22Rv1 (cell line): ENCODE measurements around the gene RFK.
A peak's percentile ranks its signal among the peaks of the same experiment; 100 is the strongest.

Experiments
- H3K27ac ChIP-seq: fragments of 450-650 bp; 2 replicates; pipeline ENCODE4 v1.5.1; 2017
- CTCF ChIP-seq: fragments of 450-650 bp; IDR thresholded peaks from 2 replicates; pipeline ENCODE4 v1.5.1; 2017; ENCODE audit warnings: mild to moderate bottlenecking
- ZFX ChIP-seq: fragments of 450-650 bp; IDR thresholded peaks from 2 replicates; pipeline ENCODE4 v1.6.1; 2017; ENCODE audit warnings: antibody characterized with exemption, borderline replicate concordance

Gene RFK

GRCh38 chr9:76419782-76420380 is 25.7 kb upstream of the RFK start:
- H3K27ac ChIP-seq, result no peak overlapping the region
- TF ChIP-seq ZFX (no peak), CTCF (peak; percentile 87)

GRCh38 chr9:76417394-76417793 is 23.2 kb upstream of the RFK start:
- no peak overlapping the region for H3K27ac ChIP-seq
- TF ChIP-seq CTCF, result no peak
- no peak for TF ChIP-seq ZFX

- no peak for TF ChIP-seq ZFX
- TF ChIP-seq CTCF, result no peak
- no peak overlapping the region for H3K27ac ChIP-seq
Observed at GRCh38 chr9:76415731-76416130, 21.5 kb upstream of the RFK start.

GRCh38 chr9:76415154-76415553 is 20.9 kb upstream of the RFK start:
- TF ChIP-seq ZFX (no peak), CTCF (no peak)
- no peak overlapping the region for H3K27ac ChIP-seq

GRCh38 chr9:76414661-76415060 is 20.4 kb upstream of the RFK start:
- H3K27ac ChIP-seq, result no peak overlapping the region
- TF ChIP-seq ZFX (no peak), CTCF (no peak)

- no peak overlapping the region for H3K27ac ChIP-seq
- TF ChIP-seq CTCF, result no peak
- no peak for TF ChIP-seq ZFX
Observed at GRCh38 chr9:76413658-76414057, 19.4 kb upstream of the RFK start.

GRCh38 chr9:76412638-76413037 is 18.4 kb upstream of the RFK start:
- TF ChIP-seq CTCF (no peak), ZFX (no peak)
- H3K27ac ChIP-seq, result no peak overlapping the region
